ENCODE results near the gene IL3RA. TPM values are rescaled to one million over a fixed set of nuclear protein-coding genes. Genes with fewer than 3 reads are reported as not detected.
"Not testable (repeated sequence)": the region's sequence is repeated elsewhere in the genome, so short reads cannot be mapped to it uniquely, and the experiment has no call there.

The IL3RA gene
- total RNA-seq, 1 donor from 2014 or later = 0.16 TPM

- no peak for TF ChIP-seq CTCF (IDR thresholded peaks at IDR 0.05; ENCODE audit: unreplicated experiment)
- no peak for DNase-seq (ENCODE audit: low spot score in 2 of 2, unreplicated experiment in 2 of 2)
- H3K4me1 Mint-ChIP-seq = peaks cover 11% of the 10 kb centered on the region
- H3K4me3 Mint-ChIP-seq = no peak overlapping the region
- H3K36me3 Mint-ChIP-seq = peaks cover 5% of the 10 kb centered on the region
- no peak overlapping the region for H3K27ac Mint-ChIP-seq
- H3K27me3 Mint-ChIP-seq (ENCODE audit: low read depth) = no peaks in the 10 kb centered on the region
- H3K9me3 Mint-ChIP-seq = peaks cover 10% of the 10 kb centered on the region
Measured at GRCh38 chrX:1295550-1295949, 41.0 kb upstream of the IL3RA start.

- DNase-seq (ENCODE audit: low spot score in 2 of 2, unreplicated experiment in 2 of 2); H3K27ac Mint-ChIP-seq; H3K9me3 Mint-ChIP-seq; H3K4me1 Mint-ChIP-seq; H3K27me3 Mint-ChIP-seq (ENCODE audit: low read depth); H3K36me3 Mint-ChIP-seq; H3K4me3 Mint-ChIP-seq: not testable (repeated sequence)
Measured at GRCh38 chrX:1297591-1297990, 39.0 kb upstream of the IL3RA start.

GRCh38 chrX:1300449-1300848 is 36.1 kb upstream of the IL3RA start:
- Mint-ChIP-seq H3K27me3 (ENCODE audit: low read depth) (no peaks in the 10 kb centered on the region), H3K9me3 (peaks cover 10% of the 10 kb centered on the region), H3K36me3 (peaks cover 7% of the 10 kb centered on the region), H3K27ac (no peak overlapping the region), H3K4me3 (no peak overlapping the region), H3K4me1 (no peaks in the 10 kb centered on the region)
- TF ChIP-seq CTCF (IDR thresholded peaks at IDR 0.05; ENCODE audit: unreplicated experiment) = no peak
- DNase-seq (ENCODE audit: low spot score in 2 of 2, unreplicated experiment in 2 of 2) = no peak

GRCh38 chrX:1305411-1305810 is 31.2 kb upstream of the IL3RA start:
- no peak for DNase-seq (ENCODE audit: low spot score in 2 of 2, unreplicated experiment in 2 of 2)
- Mint-ChIP-seq H3K4me3 (no peak overlapping the region), H3K4me1 (no peaks in the 10 kb centered on the region), H3K27me3 (ENCODE audit: low read depth) (no peaks in the 10 kb centered on the region), H3K36me3 (peaks cover 8% of the 10 kb centered on the region), H3K9me3 (no peaks in the 10 kb centered on the region), H3K27ac (no peak overlapping the region)
- no peak for TF ChIP-seq CTCF (IDR thresholded peaks at IDR 0.05; ENCODE audit: unreplicated experiment)

- no peaks in the 10 kb centered on the region for H3K4me1 Mint-ChIP-seq
- H3K27ac Mint-ChIP-seq = no peak overlapping the region
Measured at GRCh38 chrX:1306909-1307625, 29.5 kb upstream of the IL3RA start.

More at GRCh38 chrX:1306909-1307625, 29.5 kb upstream of the IL3RA start:
- no peaks in the 10 kb centered on the region for H3K9me3 Mint-ChIP-seq
- H3K27me3 Mint-ChIP-seq (ENCODE audit: low read depth) = no peaks in the 10 kb centered on the region
- no peak for TF ChIP-seq CTCF (IDR thresholded peaks at IDR 0.05; ENCODE audit: unreplicated experiment)
- no peak overlapping the region for H3K4me3 Mint-ChIP-seq
- DNase-seq (ENCODE audit: low spot score in 2 of 2, unreplicated experiment in 2 of 2) = no peak
- H3K36me3 Mint-ChIP-seq = peaks cover 8% of the 10 kb centered on the region

Data from mesothelial cell of epicardium (in vitro differentiated cells).